HG03571 (cell line): ENCODE measurements around the gene DMAC2.
"Not testable (repeated sequence)": the region's sequence is repeated elsewhere in the genome, so short reads cannot be mapped to it uniquely, and the experiment has no call there.

Experiments
- ATAC-seq: cut with Tn5 transposase; IDR thresholded peaks from one replicate; pipeline ENCODE4 v1.9.1; 2021; ENCODE audit not compliant: unreplicated experiment

DMAC2 gene

DNA sequence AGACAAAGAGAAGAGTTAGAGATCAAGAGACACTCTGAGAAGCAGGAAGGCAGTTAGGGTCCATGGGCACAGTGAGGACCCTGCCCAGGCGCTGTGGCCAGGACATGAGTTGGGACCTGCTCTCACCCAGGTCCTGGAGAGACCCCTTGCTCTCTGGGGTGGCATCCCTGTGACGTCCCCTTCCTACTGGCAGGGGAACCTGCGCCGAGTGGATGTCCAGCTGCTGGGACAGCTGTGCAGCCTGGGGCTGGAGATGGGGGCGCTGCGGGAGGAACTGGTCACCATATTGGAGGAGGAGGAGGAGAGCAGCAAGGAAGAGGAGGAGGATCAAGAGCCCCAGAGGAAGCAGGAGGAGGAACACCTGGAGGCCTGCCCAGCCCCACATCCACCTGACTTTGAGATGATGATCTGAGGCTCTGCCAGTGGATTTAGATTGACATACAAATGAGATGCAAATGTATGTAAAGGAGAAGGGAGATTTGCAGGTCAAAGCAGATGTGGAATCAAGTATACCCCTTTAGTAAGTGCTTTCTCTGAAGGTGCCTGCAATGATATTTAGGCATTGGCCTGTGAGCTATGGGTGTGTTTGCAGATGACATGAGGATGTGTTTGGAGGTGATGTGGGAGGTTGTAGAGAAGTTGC is 4.2 kb upstream of the DMAC2 start:
- ATAC-seq, result no peak

DNA sequence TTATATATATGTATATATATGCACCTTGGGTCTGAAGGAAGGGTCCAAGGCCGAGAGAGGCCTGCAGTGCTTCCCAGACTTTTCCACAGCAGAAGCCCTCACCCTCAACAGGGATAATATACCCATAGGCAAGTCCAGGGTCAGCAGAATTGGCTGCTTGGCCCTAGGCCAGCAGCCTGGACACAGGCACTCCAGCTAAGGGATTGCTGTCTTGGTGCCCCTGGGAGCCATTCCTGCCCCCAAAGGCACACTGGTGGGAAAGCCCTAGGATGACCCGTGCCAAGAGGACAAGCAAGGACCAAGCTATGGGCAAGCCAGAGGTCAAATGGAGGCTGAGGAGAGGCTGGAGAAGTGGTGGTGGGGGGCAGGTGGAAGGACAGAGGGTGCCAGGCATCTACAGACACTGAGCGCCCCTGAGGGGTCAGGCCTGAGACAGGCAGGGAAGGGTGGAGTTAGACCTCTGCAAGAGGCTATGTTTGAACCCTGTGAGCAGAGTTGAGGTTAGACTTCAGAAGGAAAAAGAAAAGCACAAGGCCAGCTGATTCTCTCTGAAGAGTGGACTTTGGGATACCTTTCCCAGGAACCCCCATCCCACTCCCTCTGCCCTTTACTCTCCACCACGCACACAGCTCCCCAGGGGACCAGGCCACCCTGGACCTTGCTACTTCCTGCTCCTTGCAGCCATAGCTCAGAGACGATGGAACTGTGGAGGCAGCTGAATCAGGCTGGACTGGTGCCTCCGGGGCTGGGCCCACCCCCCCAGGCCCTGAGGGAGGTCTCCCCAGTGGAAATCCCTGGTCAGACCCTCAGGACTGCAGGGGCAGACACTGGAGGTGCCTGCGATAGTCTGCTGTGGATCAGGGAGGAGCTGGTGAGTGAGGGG is 3.0 kb upstream of the DMAC2 start, which contains the start of gene ERICH4:
Gene ERICH4 (plus strand): TSS at position 684 of the 883 bp plus-strand sequence. CDS start 14 bp downstream, at position 698.
- no peak for ATAC-seq

GRCh38 chr19:41441321-41441945 is 1.7 kb upstream of the DMAC2 start:
- ATAC-seq, result no peak

GRCh38 chr19:41437944-41438574 is 1.7 kb downstream of the DMAC2 start:
- ATAC-seq, result no peak

DNA sequence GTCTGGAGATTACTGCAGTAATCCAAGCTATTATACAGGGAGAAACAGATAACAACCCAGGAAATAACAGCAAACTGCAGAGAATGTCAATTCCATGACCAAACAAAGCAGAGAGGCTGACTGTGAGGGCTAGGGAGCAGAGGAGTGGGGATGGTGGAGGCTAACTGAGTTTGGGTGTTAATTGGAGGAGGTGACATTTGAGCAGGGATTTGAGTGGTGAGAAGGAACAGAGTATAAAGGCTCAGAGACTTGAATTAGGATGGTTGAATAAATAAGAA is 3.1 kb downstream of the DMAC2 start:
- no peak for ATAC-seq

DNA sequence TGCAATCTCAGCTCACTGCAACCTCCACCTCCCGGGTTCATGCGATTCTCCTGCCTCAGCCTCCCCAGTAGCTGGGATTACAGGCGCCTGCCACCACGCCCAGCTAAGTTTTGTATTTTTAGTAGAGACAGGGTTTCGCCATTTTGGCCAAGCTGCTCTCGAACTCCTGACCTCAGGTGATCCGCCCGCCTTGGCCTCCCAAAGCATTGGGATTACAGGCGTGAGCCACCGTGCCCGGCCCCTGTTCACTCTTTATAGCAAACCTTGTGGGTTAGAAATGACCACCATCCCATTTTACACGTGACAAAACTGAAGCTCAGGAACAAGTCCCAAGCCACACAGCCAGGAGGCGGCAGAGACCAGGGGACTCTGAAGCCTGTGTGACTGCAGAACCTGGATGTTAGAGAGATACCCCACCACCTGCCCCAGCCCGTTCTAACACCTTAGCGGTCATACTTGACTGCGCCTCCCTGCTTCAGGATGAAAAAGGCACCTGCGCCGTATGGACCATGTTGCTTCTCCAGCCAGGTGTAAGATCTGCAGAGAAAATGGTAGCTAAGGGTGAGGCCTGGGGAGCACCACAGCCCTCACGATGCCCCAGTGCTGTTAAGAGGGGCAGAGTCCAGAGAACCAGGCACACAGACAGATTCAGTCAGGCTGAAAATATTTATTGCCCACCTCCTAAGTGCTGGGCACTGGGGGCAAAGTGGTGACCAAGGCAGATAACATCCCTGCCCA is 3.6 kb downstream of the DMAC2 start:
- no peak for ATAC-seq

DNA sequence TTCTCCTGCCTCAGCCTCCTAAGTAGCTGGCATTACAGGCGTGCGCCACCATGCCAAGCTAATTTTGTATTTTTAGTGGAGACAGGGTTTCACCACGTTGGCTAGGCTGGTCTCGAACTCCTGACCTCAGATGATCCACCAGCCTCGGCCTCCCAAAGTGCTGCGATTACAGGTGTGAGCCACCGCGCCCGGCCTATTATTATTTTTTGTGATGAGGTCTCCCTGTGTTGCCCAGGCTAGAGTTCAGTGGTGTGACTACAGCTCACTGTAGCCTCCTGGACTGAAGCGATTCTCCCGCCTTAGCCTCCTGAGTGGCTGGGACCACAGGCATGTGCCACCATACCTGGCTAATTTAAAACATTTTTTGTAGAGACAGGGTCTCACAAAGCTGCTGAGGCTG is 4.3 kb downstream of the DMAC2 start:
- ATAC-seq, result not testable (repeated sequence)

DNA sequence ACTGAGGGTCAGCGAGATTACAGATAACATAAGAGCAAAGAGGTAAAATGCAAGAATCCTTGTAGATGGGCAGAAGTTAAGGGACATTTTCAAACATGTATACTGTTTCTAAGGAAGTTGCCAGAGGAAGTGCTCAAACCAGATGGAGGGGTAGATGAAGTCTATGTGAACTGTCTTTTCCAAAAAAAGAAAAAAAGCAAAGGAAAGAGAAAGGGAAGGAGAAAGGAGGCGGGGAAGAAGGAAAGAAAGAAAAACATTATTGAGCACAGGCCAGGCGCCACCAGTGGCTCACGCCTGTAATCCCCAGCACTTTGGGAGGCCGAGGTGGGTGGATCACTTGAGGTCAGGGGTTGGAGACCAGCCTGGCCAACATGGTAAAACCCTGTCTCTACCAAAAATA is 5.3 kb downstream of the DMAC2 start:
- no peak for ATAC-seq

GRCh38 chr19:41433171-41433570 is 6.5 kb downstream of the DMAC2 start:
- no peak for ATAC-seq

DNA sequence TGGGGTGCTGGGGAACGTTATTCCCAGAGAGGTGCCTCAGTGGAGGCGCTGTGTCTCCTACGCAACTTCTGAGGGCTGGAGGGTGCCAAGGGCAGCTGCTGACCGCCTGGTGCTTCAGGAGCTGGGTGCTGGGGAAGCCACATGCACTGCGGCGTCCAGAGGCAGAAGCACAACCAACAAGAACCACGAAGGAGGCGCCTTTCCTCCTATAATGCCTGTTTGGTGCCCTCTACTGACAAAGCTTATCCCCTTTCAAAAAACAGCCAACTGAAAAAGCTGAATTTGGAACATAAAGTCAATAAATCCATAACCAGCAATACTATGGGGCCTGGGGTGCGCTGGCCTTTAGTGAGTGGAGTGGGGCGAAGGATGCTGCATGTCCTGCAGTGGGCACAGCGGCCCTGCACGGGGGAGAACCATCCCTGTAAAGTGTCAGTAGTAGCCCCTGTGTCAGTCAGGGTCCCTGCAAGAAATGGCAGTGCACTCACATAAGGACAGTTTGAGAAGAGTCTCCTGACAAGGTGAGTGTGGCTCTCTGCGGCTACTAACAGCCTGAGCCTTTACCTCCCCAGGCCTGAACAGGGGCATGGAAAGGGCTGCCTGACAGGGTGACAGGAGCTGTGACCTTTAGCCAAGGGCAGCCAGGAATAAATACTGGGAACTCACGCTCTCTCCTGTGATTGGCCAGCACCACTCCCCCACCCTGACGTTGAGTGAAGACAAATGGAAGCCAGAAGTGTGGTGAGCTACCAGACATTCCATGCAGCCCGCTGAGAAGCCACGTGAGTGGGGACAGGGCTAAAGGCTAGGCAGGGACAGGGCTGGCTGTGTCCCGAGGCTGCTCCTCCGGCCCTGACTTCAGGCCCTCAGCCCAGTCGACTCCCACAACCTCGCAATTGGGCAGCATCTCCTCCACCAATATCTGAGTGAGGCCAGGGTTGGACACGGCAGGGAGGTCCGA is 8.0 kb downstream of the DMAC2 start:
- no peak for ATAC-seq

DNA sequence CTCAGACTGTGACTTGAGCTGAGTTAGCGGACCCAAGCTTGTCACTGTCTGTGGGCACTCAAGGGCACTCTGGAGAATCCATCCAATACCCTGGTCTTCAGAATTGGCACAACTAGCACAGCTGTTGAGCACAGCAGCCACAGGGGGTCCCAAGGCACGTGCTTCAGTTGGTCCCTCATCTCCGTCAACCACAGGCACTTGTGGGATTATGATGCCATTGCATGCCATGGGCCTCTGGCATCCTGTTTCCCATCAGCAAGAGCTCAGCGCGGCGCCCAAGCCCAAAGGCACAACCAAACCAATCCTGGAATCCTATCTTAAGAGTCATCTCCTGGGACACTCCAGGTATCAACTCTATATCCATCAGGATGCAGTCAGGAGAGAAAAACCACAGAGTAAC is 8.8 kb downstream of the DMAC2 start:
- no peak for ATAC-seq

DNA sequence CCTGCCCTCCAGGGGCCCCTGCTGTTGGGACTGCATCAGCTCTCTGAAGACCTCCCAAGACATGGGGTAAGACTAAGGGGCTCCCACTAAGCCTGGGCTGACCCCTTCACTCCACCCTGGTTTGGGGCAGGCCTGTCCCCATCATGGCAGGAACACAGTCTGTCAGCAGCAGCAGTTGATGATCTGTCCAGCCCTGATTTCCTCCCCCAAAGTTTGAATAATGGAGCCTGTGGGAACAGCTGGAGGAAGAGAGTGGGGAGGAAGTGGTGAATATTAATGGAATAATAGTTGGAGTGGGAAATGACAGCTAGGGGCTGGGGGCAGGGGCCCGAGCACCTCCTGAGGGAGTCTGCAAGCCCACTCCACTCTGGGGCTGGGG is 11.2 kb downstream of the DMAC2 start:
- ATAC-seq, result no peak

DNA sequence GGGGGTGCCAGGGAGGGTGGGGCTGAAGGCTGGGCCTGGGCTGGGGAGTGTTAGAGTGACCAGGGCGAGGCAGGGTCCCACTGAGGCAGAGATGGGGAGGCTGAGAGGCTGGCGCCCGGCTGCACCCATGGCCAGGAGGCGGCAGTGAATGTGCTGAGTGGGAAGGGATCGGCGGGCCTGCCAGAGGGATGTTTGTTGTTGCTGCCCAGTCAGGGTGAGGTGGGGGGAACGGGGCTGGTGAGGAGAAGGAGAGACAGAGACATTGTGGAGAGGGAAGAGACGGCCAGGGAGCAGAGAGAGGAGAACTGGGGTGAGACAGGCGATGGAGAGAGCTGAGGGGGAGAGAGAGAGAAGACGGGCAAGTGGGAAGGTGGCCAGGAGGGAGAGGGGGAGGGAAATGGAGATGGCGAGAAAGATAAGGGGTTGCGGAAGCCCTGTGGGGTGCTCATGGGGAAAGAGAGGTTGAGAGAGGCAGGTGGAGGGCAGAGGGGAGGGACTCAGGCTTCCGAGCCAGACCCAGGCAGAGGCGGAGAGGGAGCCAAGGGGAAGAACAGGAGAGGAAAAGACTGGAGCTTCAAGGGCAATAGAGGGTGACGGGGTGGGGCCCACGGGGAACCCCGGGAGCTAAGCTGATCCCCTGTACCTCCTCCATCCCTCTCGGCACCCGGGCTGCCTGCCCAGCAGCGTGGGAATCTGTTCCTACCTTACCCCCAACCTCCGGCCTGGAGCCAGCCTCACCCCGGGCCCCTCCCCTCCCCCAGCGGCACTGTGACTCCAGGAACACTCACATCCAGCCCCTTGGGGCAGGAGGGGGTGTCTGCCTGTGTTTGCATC is 11.8 kb downstream of the DMAC2 start:
- ATAC-seq, result no peak

DNA sequence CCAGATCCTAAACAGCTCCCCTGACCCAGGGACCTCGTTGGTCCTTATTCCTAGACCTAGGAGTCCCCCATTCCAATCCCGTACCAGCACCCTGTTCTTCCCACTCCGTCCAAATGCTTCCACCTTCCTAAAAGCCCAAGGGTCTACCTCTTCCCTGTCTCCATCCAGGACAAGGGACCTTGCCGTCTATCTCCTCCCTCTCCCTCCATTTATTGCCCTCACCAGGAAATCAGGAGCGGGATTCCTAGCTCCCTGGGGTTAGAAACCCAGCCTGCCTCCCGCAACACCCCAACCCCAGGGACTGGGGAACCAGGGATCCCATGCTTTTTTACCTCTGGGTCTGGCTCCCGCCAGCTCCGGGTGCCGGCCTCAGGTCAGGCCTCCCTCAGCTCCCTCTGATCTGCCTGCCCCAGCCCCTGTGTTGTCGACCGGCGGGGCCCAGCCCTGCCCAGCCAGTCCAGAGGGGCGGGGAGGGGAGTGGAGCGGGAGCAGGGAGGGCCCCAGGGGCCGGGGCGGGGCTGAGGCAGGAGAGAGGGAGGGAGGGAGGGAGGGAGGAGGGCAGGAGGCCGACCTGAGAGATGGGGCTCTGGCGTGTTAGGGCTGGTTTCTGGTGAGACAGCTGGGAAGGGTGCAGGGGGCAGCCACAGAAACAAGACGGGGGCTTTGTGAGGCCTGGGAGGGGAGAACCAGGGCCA is 12.6 kb downstream of the DMAC2 start, which contains the start of gene B3GNT8:
Gene B3GNT8 (minus strand): TSS at position 423 of the 695 bp plus-strand sequence. CDS start 596 bp downstream, outside the sequence.
- no peak for ATAC-seq

GRCh38 chr19:41426116-41426841 is 13.4 kb downstream of the DMAC2 start:
- ATAC-seq, result no peak

DNA sequence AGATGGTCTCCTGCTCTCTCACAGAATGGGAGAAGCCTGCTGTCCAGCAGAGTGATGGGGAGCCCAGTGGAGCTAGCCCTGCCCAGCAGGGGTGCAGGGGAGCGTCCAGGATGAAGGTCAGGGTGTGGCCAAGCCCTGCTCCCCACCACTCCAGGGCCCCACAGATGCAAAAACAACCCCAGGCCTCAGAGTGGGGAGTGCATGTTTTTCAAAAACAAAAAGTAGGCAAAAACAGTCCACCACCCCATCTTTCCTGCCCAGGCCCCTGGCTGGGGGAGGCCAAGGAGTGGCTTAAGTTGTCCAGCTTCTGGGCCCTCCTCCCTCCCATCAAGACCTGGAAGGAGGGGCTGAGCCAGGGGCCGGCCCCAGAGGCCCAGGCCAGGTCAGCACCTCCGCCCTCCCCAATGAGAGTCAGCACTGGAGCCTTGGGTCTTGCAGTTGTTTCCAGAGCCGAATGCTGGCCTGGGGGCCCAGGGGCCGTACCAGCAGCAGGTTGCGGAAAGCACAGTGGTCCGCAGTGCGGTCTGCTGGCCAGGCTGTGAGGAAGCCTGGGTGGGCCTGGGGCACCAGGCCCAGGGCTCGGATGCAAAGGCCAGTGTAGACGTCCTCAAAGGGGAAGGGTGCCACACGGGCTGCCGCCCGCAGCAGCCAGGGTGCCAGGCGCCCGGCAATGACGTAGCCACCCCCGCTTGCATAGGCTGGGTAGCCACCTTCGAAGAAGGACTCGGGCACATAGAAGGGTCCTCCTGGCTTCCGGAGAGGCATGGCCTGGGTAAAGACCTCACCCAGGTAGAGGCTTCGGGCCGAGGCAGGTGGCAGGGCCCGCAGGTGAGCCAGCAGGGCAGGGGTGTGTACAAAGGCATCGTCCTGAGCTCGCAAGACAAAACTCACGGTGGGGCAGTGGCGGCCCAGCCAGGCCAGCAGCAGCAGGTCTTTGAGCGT is 14.3 kb downstream of the DMAC2 start:
- ATAC-seq, result no peak
